Heart right ventricle (tissue), 16 donors: ENCODE measurements around the gene ELAVL3. TPM values are rescaled to one million over a fixed set of nuclear protein-coding genes. Genes with fewer than 3 reads are reported as not detected.

Experiments
- ATAC-seq, 8 donors: fragments of 200-7000 bp; cut with Tn5 transposase; one replicate each; pipeline ENCODE4 v1.9.1; 2020; ENCODE audit warnings: mild to moderate bottlenecking in 8 of 8, moderate library complexity in 8 of 8, moderate number of reproducible peaks in 1 of 8
- DNase-seq, 2 donors: peaks; one replicate each; pipeline ENCODE4 v3.0.0-alpha.2; 2020
- H3K27ac ChIP-seq, 10 donors: fragments of 200-600 bp; sonication (generic) in 2 of 10; one replicate each; pipeline versions ENCODE4 v1.5.0 to v1.8.0; 2020 to 2022; ENCODE audit warnings: mild to moderate bottlenecking in 3 of 10
- H3K27me3 ChIP-seq, 7 donors: fragments of 200-600 bp; one replicate each; pipeline ENCODE4 v1.8.0; 2021 to 2022; ENCODE audit warnings: mild to moderate bottlenecking in 2 of 7
- H3K36me3 ChIP-seq, 9 donors: fragments of 200-600 bp; sonication (generic) in 1 of 9; one replicate each; pipeline versions ENCODE4 v1.5.0 to v1.8.0; 2020 to 2022; ENCODE audit warnings: mild to moderate bottlenecking in 2 of 9
- H3K4me1 ChIP-seq, 9 donors: fragments of 200-600 bp; sonication (generic) in 1 of 9; one replicate each; pipeline versions ENCODE4 v1.5.0 to v1.8.0; 2020 to 2022; ENCODE audit warnings: mild to moderate bottlenecking in 4 of 9
- H3K4me3 ChIP-seq, 10 donors: fragments of 200-600 bp; sonication (generic) in 2 of 10; one replicate each; pipeline versions ENCODE4 v1.5.0 to v1.8.0; 2020 to 2022; ENCODE audit warnings: mild to moderate bottlenecking in 7 of 10, moderate library complexity in 2 of 10
- H3K9me3 ChIP-seq, 11 donors: fragments of 200-600 bp in 10 of 11; sonication (generic) in 2 of 11; one replicate each; pipeline versions ENCODE4 v1.5.0 to v1.8.0; 2013 to 2022; ENCODE audit warnings: mild to moderate bottlenecking in 2 of 11, control low read depth in 1 of 11, moderate library complexity in 1 of 11
- CTCF ChIP-seq, 9 donors: fragments of 200-600 bp; sonication (generic) in 2 of 9; IDR thresholded peaks; one replicate each; pipeline versions ENCODE4 v1.5.0 to v1.8.0; 2021 to 2022; ENCODE audit warnings: antibody characterized with exemption in 9 of 9, mild to moderate bottlenecking in 5 of 9, moderate library complexity in 1 of 9
- WGBS, 2 donors: extraction: QIAGEN DNeasy Blood & Tissue Kit; methylation state at CpG; one replicate each; pipeline ENCODE4 v1.1.7; 2013; ENCODE audit warnings: inconsistent platforms in 1 of 2; 5-methylcytosine and 5-hydroxymethylcytosine counted together
- intact Hi-C, 10 donors: fragments of 100-400 bp; cut with DNase I; formaldehyde crosslinking; loops; one replicate each; pipeline versions ENCODE4 v1.11.1 to v1.14.2; 2022
- polyA plus RNA-seq, 2 donors: library from polyadenylated mRNA; stranded (reverse); fragments of 200-250 nt; gene quantifications; one replicate each; pipeline ENCODE4 v1.2.3, GENCODE V29; 2013
- total RNA-seq, 10 donors: library from RNA; stranded (reverse); fragmentation: NEBNext Ultra II Directional in 3 of 10; extraction: Animal tissue kit (Norgen Biotek cat#: 25700) in 3 of 10; gene quantifications; one replicate each; pipeline versions ENCODE4 v1.2.1 to v1.2.4, GENCODE V29; 2021 to 2023
- donor health status: Arrhythmogenic right ventricular cardiomyopathy.
- donor health status: ischemic (EF 13 %, LVEDD 7.1; RV severe dilation, severe dysfunction).
- donor health status: healthy with polysubstance abuse.
- donor health status: DM: no; HTN: yes; CAD: no.
- donor health status: DM: no; HTN: no; CAD: no.
- donor health status: ischemic (EF 25% LVEDD 6.9; RV normal size, moderate dysfunction).
- donor health status: ischemic (EF 25% LVEDD 5.7; RV mildly dilated, moderate dysfunction).
- donor health status: healthy.
- donor health status: DM: yes; HTN: yes; CAD: no.
- donor health status: Ischemic cardiomyopathy.
- donor health status: ischemic (EF 35%, LVEDD 5.7; RV mildly dilated, moderate dysfunction).
- donor health status: nonischemic (EF 11% LVEDD 7.7; RV severe dilation, severe dysfunction).
- donor health status: DM: yes; HTN: yes; CAD: no.
- donor health status: PGD.
- donor health status: ischemic (EF 29% LVEDD 5.4; RV normal size, mild dysfunction).
- donor health status: nonischemic (EF 23%, LVEDD 6.1; RV moderate dilation, normal function).

ELAVL3 gene
- total and polyA plus RNA-seq, 12 donors = 0.07 to 0.44 (median 0.21) TPM; not detected in 3

- 75 to 81% methylated on average over 33 of the region's 33 CpGs for WGBS, 2 donors
- Histone ChIP-seq H3K27me3 (peaks cover 0 to 12% (median 1%) of the 10 kb centered on the region in 7 donors), H3K27ac (no peak overlapping the region), H3K4me1 (peaks cover 0 to 12% (median 0%) of the 10 kb centered on the region in 9 donors), H3K9me3 (no peaks in the 10 kb centered on the region), H3K36me3 (peaks cover 0 to 33% (median 20%) of the 10 kb centered on the region in 9 donors), H3K4me3 (no peak overlapping the region)
- TF ChIP-seq CTCF (IDR thresholded peaks at IDR 0.05) = no peak
- intact Hi-C loops = no loop called here
- ATAC-seq (no peak), DNase-seq (no peak)
Observed at GRCh38 chr19:11452620-11453310, 28.1 kb downstream of the ELAVL3 start.

GRCh38 chr19:11451871-11452619 is 28.8 kb downstream of the ELAVL3 start:
- H3K27me3 ChIP-seq = peaks cover 0 to 12% (median 0%) of the 10 kb centered on the region in 7 donors
- H3K27ac ChIP-seq = peak overlapping the region in 2 of 10 donors; percentile 17 to 64
- peaks cover 0 to 12% (median 0%) of the 10 kb centered on the region in 9 donors for H3K4me1 ChIP-seq
- whole genome bisulfite sequencing, 2 donors = 31 to 42% methylated on average over 25 of the region's 25 CpGs
- H3K4me3 ChIP-seq = peak overlapping the region in 4 of 10 donors; percentile 2 to 17 (median 14)
- peak in 1 of 8 donors; percentile 23 for ATAC-seq
- no peaks in the 10 kb centered on the region for H3K9me3 ChIP-seq
- intact Hi-C loops = no loop called here
- TF ChIP-seq CTCF (IDR thresholded peaks at IDR 0.05) = no peak
- H3K36me3 ChIP-seq = peaks cover 0 to 40% (median 24%) of the 10 kb centered on the region in 9 donors
- no peak for DNase-seq

DNA sequence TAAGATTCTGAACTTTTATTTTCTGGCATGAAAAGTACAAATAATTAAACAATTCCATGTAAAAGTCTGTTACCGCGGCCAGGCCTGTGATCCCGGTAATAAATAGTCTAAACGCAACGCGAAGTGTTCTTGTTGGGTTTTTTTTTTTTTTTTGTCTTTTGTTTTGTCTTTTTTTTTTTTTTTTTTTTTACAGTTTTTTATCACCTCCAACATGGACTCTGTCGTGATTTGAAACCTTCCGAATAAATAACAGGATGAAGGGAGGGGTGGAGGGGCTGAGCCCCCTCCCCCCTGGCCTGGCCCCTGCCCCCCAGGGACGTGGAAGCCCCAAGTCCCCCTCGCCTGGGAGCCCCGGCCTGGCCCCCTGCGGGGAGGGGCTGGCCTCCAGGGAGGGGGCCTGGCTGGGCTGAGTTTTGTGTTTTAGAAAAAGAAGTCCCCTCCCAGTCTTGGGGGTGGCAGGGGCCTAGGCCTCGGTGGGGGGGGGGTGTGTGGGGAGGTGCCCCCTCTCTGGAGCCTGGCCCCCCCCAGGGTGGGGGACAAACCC is 29.4 kb downstream of the ELAVL3 start:
- intact Hi-C loops = no loop called here
- Histone ChIP-seq H3K4me3 (peak overlapping the region in 3 of 10 donors; percentile 2 to 15 (median 12)), H3K9me3 (no peaks in the 10 kb centered on the region), H3K27me3 (peaks cover 0 to 8% (median 0%) of the 10 kb centered on the region in 7 donors), H3K36me3 (peaks cover 0 to 47% (median 24%) of the 10 kb centered on the region in 9 donors), H3K27ac (peak overlapping the region in 2 of 10 donors; percentile 17 to 64), H3K4me1 (peaks cover 0 to 12% (median 0%) of the 10 kb centered on the region in 9 donors)
- TF ChIP-seq CTCF (IDR thresholded peaks at IDR 0.05) = no peak
- ATAC-seq = peak in 1 of 8 donors; percentile 6
- 31 to 45% methylated on average over 11 to 13 of the region's 13 CpGs for WGBS, 2 donors
- no peak for DNase-seq

- Histone ChIP-seq H3K27ac (no peak overlapping the region), H3K4me1 (peaks cover 0 to 12% (median 0%) of the 10 kb centered on the region in 9 donors), H3K36me3 (peaks cover 0 to 53% (median 28%) of the 10 kb centered on the region in 9 donors), H3K27me3 (peaks cover 0 to 8% (median 0%) of the 10 kb centered on the region in 7 donors), H3K9me3 (no peaks in the 10 kb centered on the region), H3K4me3 (no peak overlapping the region)
- TF ChIP-seq CTCF (IDR thresholded peaks at IDR 0.05) = no peak
- intact Hi-C loops = no loop called here
- 87 to 88% methylated on average over 21 of the region's 21 CpGs for WGBS, 2 donors
- ATAC-seq (no peak), DNase-seq (no peak)
Observed at GRCh38 chr19:11450570-11451326, 30.1 kb downstream of the ELAVL3 start.
